HG02840 (cell line): ENCODE data around the gene KANSL1L.
"Not testable (repeated sequence)": the region's sequence is repeated elsewhere in the genome, so short reads cannot be mapped to it uniquely, and the experiment has no call there.

ENCODE experiments used
- ATAC-seq: cut with Tn5 transposase; IDR thresholded peaks from one replicate; pipeline ENCODE4 v1.9.1; 2021; ENCODE audit warnings: mild to moderate bottlenecking, moderate library complexity, moderate number of reproducible peaks; ENCODE audit not compliant: unreplicated experiment, low FRiP score

KANSL1L gene

GRCh38 chr2:210171309-210172218 lies at the start of gene KANSL1L:
Gene KANSL1L (minus strand): TSS chr2:210171409. CDS start chr2:210154582, 16,827 bp downstream.
- peak; percentile 67 for ATAC-seq

GRCh38 chr2:210215120-210215519 lies 43.9 kb upstream of the KANSL1L start:
- ATAC-seq, result no peak

GRCh38 chr2:210210185-210210584 lies 39.0 kb upstream of the KANSL1L start:
- ATAC-seq, result no peak

- no peak for ATAC-seq
Observed at GRCh38 chr2:210207929-210208328, 36.7 kb upstream of the KANSL1L start.

- ATAC-seq, result no peak
Observed at GRCh38 chr2:210203558-210203957, 32.3 kb upstream of the KANSL1L start.

GRCh38 chr2:210203147-210203546 lies 31.9 kb upstream of the KANSL1L start:
- no peak for ATAC-seq

GRCh38 chr2:210199854-210200253 lies 28.6 kb upstream of the KANSL1L start:
- no peak for ATAC-seq

- ATAC-seq, result no peak
Observed at GRCh38 chr2:210199186-210199765, 28.1 kb upstream of the KANSL1L start.

- ATAC-seq, result no peak
Observed at GRCh38 chr2:210198326-210198725, 27.1 kb upstream of the KANSL1L start.

- no peak for ATAC-seq
Observed at GRCh38 chr2:210197720-210198119, 26.5 kb upstream of the KANSL1L start.

GRCh38 chr2:210195101-210195852 lies 24.1 kb upstream of the KANSL1L start:
- ATAC-seq, result no peak

- ATAC-seq, result no peak
Observed at GRCh38 chr2:210190345-210190744, 19.1 kb upstream of the KANSL1L start.

- no peak for ATAC-seq
Observed at GRCh38 chr2:210189452-210190138, 18.4 kb upstream of the KANSL1L start.

GRCh38 chr2:210188755-210189154 lies 17.5 kb upstream of the KANSL1L start:
- ATAC-seq, result no peak

- ATAC-seq, result no peak
Observed at GRCh38 chr2:210188190-210188589, 17.0 kb upstream of the KANSL1L start.

- not testable (repeated sequence) for ATAC-seq
Observed at GRCh38 chr2:210183936-210184335, 12.7 kb upstream of the KANSL1L start.

GRCh38 chr2:210181606-210182088 lies 10.4 kb upstream of the KANSL1L start:
- not testable (repeated sequence) for ATAC-seq

- ATAC-seq, result not testable (repeated sequence)
Observed at GRCh38 chr2:210181033-210181605, 9.9 kb upstream of the KANSL1L start.

- ATAC-seq, result no peak
Observed at GRCh38 chr2:210180477-210180876, 9.3 kb upstream of the KANSL1L start.
